Fibroblast of pulmonary artery (primary cell): ENCODE results near the gene NR3C2.

Experiments used
- DNase-seq: peaks from one replicate; pipeline ENCODE4 v3.0.0-alpha.2; 2010; ENCODE audit warnings: low read depth
- H3K4me3 ChIP-seq: replicated peaks from 2 replicates; pipeline ENCODE4 v1.5.1; 2011; ENCODE audit warnings: low read depth, mild to moderate bottlenecking, control low read depth, low read length, moderate library complexity
- CTCF ChIP-seq: IDR thresholded peaks from 2 replicates; pipeline ENCODE4 v1.5.1; 2011; ENCODE audit warnings: mild to moderate bottlenecking, control low read depth, low read length, inconsistent platforms; ENCODE audit errors: missing control alignments

The NR3C2 gene

GRCh38 chr4:148254621-148255343, 187.4 kb downstream of the NR3C2 start:
- no peak overlapping the region for H3K4me3 ChIP-seq
- no peak for DNase-seq
- TF ChIP-seq CTCF, result no peak

DNA sequence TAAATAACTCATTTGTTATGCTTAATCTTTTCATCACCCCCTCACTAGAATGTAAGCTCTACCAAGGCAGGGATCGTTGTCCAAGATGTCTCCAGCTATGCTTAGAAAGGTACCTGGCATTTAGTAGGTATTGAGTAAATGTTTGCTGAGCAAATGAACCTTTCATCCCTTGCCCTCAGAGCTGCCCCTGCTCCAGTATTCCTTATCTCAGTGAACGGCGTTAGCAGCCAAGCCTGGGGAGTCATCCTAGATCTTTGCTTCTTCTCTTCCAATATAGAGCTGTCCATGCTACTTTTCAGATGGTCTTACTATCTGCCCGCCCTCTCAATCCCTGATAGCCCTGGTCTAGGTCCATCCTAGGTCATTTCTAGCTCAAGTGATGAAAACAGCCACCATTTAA, 188.4 kb downstream of the NR3C2 start:
- H3K4me3 ChIP-seq, result no peak overlapping the region
- no peak for DNase-seq
- TF ChIP-seq CTCF, result no peak

DNA sequence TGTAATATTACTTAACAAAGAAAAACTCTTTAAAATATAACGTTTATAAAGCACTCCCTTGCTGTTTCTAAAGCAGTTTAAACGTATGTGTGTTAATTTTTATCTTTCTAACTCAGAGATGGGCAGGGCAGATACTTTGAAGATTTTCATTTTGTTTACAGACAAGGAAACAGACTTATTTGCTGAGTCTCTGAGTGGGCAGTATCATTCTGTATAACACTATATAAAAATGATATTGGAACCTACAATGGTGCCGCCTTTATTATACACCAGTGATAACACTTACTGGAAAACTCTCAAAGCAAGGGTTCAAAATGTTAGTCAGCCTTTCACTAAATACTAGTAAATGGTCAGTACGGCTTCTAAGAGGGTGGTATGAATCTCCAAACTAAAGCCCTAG, 193.4 kb downstream of the NR3C2 start:
- DNase-seq, result no peak
- H3K4me3 ChIP-seq, result no peak overlapping the region
- TF ChIP-seq CTCF, result no peak

DNA sequence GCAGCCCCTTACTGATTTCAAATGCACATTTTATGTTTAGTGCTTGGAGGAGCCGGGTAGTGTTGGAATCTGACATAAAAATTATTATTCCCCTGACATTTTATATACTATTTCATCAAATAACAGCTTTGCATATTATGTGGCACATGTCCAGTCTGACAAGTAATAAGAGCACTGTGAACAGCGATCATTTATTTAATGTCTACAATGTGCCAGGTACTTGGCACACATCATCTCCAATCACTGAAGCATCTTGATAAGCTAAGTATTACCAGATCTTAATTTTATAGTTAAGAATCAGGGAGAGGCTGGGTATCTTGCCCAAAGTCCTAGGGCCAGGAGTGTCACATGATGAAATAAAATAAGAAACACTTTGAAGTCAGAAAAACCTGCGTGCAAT, 197.2 kb downstream of the NR3C2 start:
- no peak overlapping the region for H3K4me3 ChIP-seq
- no peak for TF ChIP-seq CTCF
- DNase-seq, result no peak

- TF ChIP-seq CTCF, result no peak
- DNase-seq, result no peak
- H3K4me3 ChIP-seq, result no peak overlapping the region
Observed at GRCh38 chr4:148243837-148244236, 198.4 kb downstream of the NR3C2 start.

DNA sequence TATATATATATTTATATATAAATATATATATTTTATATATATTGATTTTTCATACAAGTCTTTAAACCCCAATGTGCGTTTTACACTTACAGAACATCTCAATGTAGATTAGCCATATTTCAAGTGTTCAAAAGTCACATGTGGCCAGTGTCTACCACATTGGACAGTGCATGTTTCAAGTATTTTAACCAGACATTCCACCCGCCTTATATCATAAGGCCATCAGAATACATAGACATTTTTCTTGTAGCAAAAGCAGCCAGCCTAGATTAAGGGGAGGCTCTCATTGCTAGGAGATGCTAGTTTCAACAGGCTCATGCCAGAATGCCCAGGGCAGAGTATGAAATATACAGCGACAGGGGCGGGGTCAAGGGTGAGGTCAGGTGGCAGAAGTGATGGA, 202.0 kb downstream of the NR3C2 start:
- TF ChIP-seq CTCF, result no peak
- no peak for DNase-seq
- H3K4me3 ChIP-seq, result no peak overlapping the region

GRCh38 chr4:148239494-148239985, 202.7 kb downstream of the NR3C2 start:
- H3K4me3 ChIP-seq, result no peak overlapping the region
- no peak for TF ChIP-seq CTCF
- no peak for DNase-seq
